Muscle layer of colon (tissue), 2 donors: ENCODE measurements around the gene TMEM269.
A peak's percentile ranks its signal among the peaks of the same experiment; 100 is the strongest.

Experiments used
- H3K27ac ChIP-seq: one replicate; pipeline ENCODE4 v1.7.0; 2013; ENCODE audit warnings: low read depth, mild to moderate bottlenecking, low read length, moderate library complexity
- H3K27me3 ChIP-seq, 2 donors: one replicate each; pipeline ENCODE4 v1.7.0; 2013; ENCODE audit warnings: low read length in 2 of 2, mild to moderate bottlenecking in 2 of 2; ENCODE audit not compliant: insufficient read depth in 2 of 2, control insufficient read depth in 1 of 2
- H3K36me3 ChIP-seq: one replicate; pipeline ENCODE4 v1.7.0; 2013; ENCODE audit warnings: mild to moderate bottlenecking, low read length; ENCODE audit not compliant: insufficient read depth
- H3K4me1 ChIP-seq: one replicate; pipeline ENCODE4 v1.7.0; 2013; ENCODE audit warnings: mild to moderate bottlenecking, low read length; ENCODE audit not compliant: insufficient read depth
- H3K4me3 ChIP-seq, 2 donors: one replicate each; pipeline ENCODE4 v1.7.0; 2013; ENCODE audit warnings: low read length in 2 of 2, low read depth in 1 of 2, mild to moderate bottlenecking in 1 of 2, moderate library complexity in 1 of 2
- H3K9ac ChIP-seq: one replicate; pipeline ENCODE4 v1.7.0; 2013; ENCODE audit warnings: low read length
- H3K9me3 ChIP-seq: one replicate; pipeline ENCODE4 v1.7.0; 2013; ENCODE audit warnings: mild to moderate bottlenecking, low read length
- donor health status: abdominal sarcoma.
- donor health status: Adenocarcinoma of cecum.

The TMEM269 gene

DNA sequence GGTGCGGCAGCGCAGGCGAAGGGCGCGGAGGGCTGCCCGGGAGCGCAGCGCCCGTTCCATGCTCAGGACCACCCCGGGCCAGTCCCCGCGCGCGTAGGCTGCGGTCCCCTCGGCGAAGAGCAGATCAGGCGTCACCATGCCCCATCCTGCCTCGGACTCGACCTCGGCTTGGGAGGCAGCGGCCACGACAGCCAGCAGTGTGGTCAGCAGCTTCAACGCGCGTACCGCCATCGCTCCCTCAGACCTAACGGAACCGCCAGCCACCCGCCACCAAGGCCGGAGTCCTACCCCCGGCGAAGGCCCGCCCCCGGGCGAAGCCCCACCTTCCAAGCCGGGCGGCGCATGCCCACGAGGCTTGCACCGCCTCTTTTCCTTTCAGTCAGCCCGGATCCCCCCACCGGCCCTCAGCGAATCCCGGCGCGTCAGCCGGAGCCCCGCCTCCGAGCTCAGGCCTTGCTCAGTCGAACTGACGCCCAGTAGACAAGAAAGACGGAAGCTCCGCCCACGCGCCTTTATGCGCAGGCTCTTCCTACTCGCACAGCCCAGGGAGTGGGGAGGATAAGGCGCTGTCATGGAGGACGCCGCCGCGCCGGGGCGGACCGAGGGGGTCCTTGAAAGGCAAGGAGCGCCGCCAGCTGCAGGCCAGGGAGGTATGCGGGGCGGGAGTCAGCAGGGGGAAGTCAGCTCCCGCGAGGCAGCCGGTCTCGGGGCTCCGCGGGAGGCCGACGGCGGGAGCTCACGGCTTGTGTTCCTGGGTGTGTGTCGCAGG is 17.9 kb upstream of the TMEM269 start, which contains the start of the genes C1orf50 and P3H1:
Gene C1orf50 (plus strand): TSS at position 509 of the 769 bp plus-strand sequence. CDS start 63 bp downstream, at position 572.
Gene P3H1 (minus strand): TSS at position 288 of the 769 bp plus-strand sequence. CDS start 57 bp downstream, at position 231.
- Histone ChIP-seq H3K27ac (peak within 1 kb of the TSS; percentile 83), H3K9me3 (no peaks in the 10 kb centered on the region), H3K4me1 (peaks cover 21% of the 10 kb centered on the region), H3K9ac (peak within 1 kb of the TSS; percentile 72), H3K4me3 (peak within 1 kb of the TSS; percentile 88 to 90), H3K27me3 (no peaks in the 10 kb centered on the region), H3K36me3 (no peaks in the 10 kb centered on the region)

GRCh38 chr1:42767510-42768000 is 17.2 kb upstream of the TMEM269 start:
- Histone ChIP-seq H3K27ac (peak overlapping the region; percentile 81), H3K4me1 (peaks cover 21% of the 10 kb centered on the region), H3K27me3 (no peaks in the 10 kb centered on the region), H3K4me3 (peak overlapping the region; percentile 88 to 90), H3K9ac (peak overlapping the region; percentile 57), H3K36me3 (no peaks in the 10 kb centered on the region), H3K9me3 (no peaks in the 10 kb centered on the region)

GRCh38 chr1:42768172-42768571 is 16.6 kb upstream of the TMEM269 start:
- Histone ChIP-seq H3K27me3 (no peaks in the 10 kb centered on the region), H3K4me3 (peak overlapping the region; percentile 88 to 90), H3K27ac (no peak overlapping the region), H3K9me3 (no peaks in the 10 kb centered on the region), H3K36me3 (peaks cover under 1% of the 10 kb centered on the region), H3K4me1 (peaks cover 21% of the 10 kb centered on the region), H3K9ac (peak overlapping the region; percentile 57)

DNA sequence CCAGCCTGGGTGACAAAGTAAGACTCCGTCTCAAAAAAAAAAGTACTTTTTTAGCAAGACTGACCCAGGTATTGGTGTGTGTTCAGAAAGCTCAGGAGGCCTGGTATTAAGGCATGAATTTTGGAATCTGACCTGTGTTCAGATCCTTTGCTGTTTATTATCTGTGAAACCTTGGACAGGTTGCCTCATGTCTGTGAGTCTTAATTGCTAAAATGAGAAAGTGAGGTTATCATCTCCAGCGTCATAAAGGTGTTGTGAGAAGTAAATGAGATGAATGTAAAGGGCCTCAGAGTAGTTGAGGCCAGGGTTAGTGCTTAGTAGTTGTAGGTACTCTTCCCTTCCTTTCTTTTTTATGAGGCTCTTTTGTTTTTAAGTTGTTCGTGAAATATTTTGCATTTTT is 15.0 kb upstream of the TMEM269 start:
- Histone ChIP-seq H3K4me1 (peaks cover 16% of the 10 kb centered on the region), H3K27me3 (no peaks in the 10 kb centered on the region), H3K9ac (no peak overlapping the region), H3K36me3 (peaks cover 17% of the 10 kb centered on the region), H3K4me3 (no peak overlapping the region), H3K27ac (no peak overlapping the region), H3K9me3 (no peaks in the 10 kb centered on the region)

DNA sequence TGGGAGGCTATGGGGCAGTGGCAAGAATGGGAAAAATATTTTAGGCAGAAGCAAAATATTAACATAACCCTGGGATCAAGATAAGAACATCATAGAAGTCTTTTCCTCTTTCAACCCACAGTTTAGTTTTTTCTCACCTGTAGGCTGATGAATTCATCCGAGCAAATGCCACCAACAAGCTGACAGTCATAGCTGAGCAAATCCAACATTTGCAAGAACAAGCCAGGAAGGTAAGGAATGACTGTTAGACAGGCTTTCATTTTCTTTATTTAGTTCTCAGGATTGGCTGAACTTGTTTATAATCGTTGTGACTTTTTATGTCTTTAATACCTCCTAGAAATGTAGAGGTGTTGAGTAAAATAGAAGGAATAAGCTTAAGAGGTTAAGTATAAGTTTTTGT is 11.4 kb upstream of the TMEM269 start:
- Histone ChIP-seq H3K27me3 (no peaks in the 10 kb centered on the region), H3K4me1 (peaks cover 3% of the 10 kb centered on the region), H3K27ac (no peak overlapping the region), H3K9me3 (no peaks in the 10 kb centered on the region), H3K36me3 (peaks cover 50% of the 10 kb centered on the region), H3K9ac (no peak overlapping the region), H3K4me3 (no peak overlapping the region)

DNA sequence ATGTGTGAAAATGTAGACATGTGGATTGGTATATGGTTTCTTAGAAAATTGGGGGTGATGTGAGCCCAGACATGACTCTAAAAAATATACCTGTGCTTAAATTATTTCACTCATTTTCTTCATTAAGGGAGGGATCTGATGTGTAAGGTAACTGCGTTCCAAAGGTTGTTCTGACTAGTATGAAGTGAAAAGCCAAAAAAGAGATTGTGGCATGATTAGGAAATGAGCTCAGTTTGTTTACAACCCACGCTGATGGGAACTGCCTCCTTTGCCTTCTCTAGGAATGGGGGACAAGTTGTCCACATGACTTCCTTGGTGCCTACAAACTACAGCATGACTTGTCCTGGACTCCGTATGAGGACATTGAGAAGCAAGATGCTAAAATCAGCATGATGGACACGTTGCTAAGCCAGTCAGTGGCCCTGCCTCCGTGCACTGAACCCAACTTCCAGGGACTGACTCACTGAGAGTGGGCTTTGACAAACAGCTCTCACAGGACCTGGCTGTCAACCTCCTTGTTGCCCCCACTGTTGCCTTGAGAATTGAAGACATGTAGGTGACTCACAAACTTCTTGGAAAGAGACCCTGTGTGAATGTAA is 9.8 kb upstream of the TMEM269 start:
- no peaks in the 10 kb centered on the region for H3K4me1 ChIP-seq
- peaks cover 50% of the 10 kb centered on the region for H3K36me3 ChIP-seq
- no peak overlapping the region for H3K9ac ChIP-seq
- no peak overlapping the region for H3K27ac ChIP-seq
- H3K27me3 ChIP-seq: no peaks in the 10 kb centered on the region
- no peak overlapping the region for H3K4me3 ChIP-seq
- H3K9me3 ChIP-seq: no peaks in the 10 kb centered on the region

GRCh38 chr1:42776502-42776901 is 8.3 kb upstream of the TMEM269 start:
- no peaks in the 10 kb centered on the region for H3K27me3 ChIP-seq
- no peak overlapping the region for H3K27ac ChIP-seq
- peaks cover 60% of the 10 kb centered on the region for H3K36me3 ChIP-seq
- H3K9me3 ChIP-seq: no peaks in the 10 kb centered on the region
- H3K4me3 ChIP-seq: no peak overlapping the region
- H3K4me1 ChIP-seq: no peaks in the 10 kb centered on the region
- no peak overlapping the region for H3K9ac ChIP-seq

DNA sequence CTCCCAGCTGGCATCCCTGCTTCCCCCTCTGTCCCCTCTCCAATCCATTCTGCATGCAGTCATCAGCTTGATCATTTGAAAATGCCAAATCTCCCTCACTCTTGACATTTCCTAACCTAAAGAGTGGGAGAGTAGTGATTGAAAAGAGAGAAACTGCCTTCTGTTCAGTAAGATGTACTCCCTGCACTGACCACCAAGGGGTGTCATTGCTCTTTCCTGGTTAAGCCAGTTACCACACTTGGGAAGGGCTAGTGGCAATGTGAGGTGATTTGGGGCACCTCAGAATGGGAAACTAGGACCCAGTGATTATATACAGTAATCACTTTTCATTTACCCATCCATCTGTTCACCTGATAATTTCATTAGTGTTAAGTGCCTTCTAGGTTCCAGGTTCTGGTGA is 6.9 kb upstream of the TMEM269 start:
- Histone ChIP-seq H3K27me3 (no peaks in the 10 kb centered on the region), H3K27ac (no peak overlapping the region), H3K9ac (no peak overlapping the region), H3K4me1 (no peaks in the 10 kb centered on the region), H3K9me3 (no peaks in the 10 kb centered on the region), H3K4me3 (no peak overlapping the region), H3K36me3 (peaks cover 60% of the 10 kb centered on the region)

DNA sequence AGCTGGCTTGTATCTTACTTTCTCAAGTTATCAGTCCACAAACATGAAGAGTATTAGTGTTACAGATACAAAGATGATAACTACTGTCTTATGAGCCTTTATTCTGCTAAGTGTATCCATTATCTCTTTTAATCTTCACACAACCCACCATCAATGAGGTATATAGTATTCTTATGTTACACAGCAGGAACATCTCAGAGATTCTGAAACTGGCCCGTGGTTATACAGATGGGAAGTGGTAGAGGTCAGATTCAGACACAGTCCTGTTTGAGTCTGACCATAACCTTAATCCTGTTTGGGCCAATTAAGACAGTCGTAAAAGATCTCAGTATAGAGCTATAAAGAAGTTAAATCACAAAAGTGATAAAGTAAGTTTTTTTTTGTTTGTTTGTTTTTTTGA is 5.1 kb upstream of the TMEM269 start:
- H3K27ac ChIP-seq: no peak overlapping the region
- H3K4me3 ChIP-seq: no peak overlapping the region
- H3K9ac ChIP-seq: no peak overlapping the region
- H3K36me3 ChIP-seq: peaks cover 44% of the 10 kb centered on the region
- H3K27me3 ChIP-seq: no peaks in the 10 kb centered on the region
- no peaks in the 10 kb centered on the region for H3K9me3 ChIP-seq
- H3K4me1 ChIP-seq: no peaks in the 10 kb centered on the region

- Histone ChIP-seq H3K36me3 (peaks cover 40% of the 10 kb centered on the region), H3K9ac (no peak overlapping the region), H3K4me1 (no peaks in the 10 kb centered on the region), H3K4me3 (no peak overlapping the region), H3K27me3 (no peaks in the 10 kb centered on the region), H3K9me3 (no peaks in the 10 kb centered on the region), H3K27ac (no peak overlapping the region)
These were observed 4.6 kb upstream of the TMEM269 start for GRCh38 chr1:42780176-42780575.

GRCh38 chr1:42783092-42783491 is 1.7 kb upstream of the TMEM269 start:
- no peak overlapping the region for H3K4me3 ChIP-seq
- H3K4me1 ChIP-seq: no peaks in the 10 kb centered on the region
- H3K9me3 ChIP-seq: no peaks in the 10 kb centered on the region
- no peaks in the 10 kb centered on the region for H3K27me3 ChIP-seq
- H3K36me3 ChIP-seq: peaks cover 12% of the 10 kb centered on the region
- no peak overlapping the region for H3K9ac ChIP-seq
- H3K27ac ChIP-seq: no peak overlapping the region
